AG09319 (cell line): ENCODE data around the gene ZMYM4.

Experiments used
- DNase-seq: peaks from one replicate; pipeline ENCODE4 v3.0.0-alpha.2; 2010; ENCODE audit warnings: low read depth; ENCODE audit errors: extremely low read depth
- CTCF ChIP-seq: IDR thresholded peaks from 2 replicates; pipeline ENCODE4 v1.5.1; 2011; ENCODE audit warnings: low read depth, mild to moderate bottlenecking, inconsistent platforms, low read length, moderate library complexity

ZMYM4 gene

DNA sequence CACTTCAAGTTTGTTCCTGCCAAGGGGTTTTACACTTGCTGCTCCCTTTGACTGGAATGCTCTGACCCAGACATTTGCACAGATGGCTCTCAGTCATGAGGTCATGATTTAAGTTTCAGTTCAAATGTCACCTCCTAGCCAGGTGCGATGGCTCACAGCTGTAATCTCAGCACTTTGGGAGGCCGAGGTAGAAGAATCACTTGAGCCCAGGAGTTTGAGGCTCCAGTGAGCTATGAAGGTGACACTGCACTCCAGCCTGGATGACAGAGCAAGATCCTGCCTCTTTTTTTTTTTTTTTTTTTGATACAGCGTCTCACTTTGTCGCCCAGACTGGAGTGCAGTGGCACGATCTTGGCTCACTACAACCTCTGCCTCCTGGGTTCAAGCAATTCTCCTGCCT lies 4.5 kb upstream of the ZMYM4 start:
- DNase-seq, result no peak
- TF ChIP-seq CTCF, result no peak

- no peak for DNase-seq
- TF ChIP-seq CTCF, result no peak
Measured at GRCh38 chr1:35264871-35265270, 3.6 kb upstream of the ZMYM4 start.

- DNase-seq, result no peak
- no peak for TF ChIP-seq CTCF
Measured at GRCh38 chr1:35266306-35266705, 2.2 kb upstream of the ZMYM4 start.

- no peak for TF ChIP-seq CTCF
- no peak for DNase-seq
Measured at GRCh38 chr1:35269201-35269988, 886 bp downstream of the ZMYM4 start.

DNA sequence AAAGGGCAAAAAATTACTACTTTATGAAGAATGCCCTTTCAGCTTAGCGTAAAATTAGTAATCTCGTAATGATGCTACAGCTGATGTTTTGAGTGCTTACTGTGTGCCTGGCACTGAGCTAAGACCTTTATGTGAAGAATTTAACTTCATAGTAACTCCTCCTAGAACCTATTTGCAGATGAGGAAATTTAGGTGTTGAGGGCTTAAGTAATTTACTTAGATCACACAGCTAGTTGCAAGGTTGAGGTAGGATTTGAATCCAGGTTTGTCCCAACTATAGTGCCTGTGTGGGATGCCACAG lies 1.4 kb downstream of the ZMYM4 start:
- DNase-seq, result no peak
- TF ChIP-seq CTCF, result no peak

DNA sequence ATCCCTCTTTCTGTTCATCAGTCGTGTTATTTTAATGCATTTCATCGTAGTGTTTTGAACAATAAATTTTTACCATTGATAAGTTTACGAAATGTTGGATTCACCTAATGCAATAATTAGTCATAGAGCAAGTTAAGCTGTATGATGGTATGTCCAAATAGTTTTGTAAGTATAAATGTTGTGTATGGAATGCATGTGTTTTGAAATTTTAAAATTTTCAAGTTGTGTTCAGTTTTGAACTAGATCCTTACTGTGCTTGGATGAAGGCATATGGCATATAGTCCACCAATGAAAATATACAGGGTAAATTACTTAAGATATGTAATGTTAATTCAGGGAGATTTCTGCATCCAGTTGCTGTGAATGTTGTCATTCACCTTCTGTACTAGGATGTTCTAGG lies 2.3 kb downstream of the ZMYM4 start:
- TF ChIP-seq CTCF, result no peak
- DNase-seq, result no peak

DNA sequence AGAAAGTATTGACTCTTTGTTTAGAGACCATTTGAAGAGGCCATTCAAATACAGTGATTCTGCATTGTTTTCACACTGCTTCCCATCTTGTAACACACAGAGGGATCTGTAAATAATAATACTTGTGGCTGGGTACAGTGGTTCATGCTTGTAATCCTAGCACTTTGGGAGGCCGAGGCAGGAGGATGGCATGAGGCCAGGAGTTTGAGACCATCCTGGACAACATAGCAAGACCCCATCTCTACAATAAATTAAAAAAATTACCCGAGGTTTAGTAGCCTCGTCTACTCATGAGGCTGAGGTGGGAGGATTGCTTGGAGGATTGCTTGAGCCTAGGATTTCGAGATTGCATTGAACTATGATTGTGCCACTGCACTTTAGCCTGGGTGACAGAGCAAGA lies 5.7 kb downstream of the ZMYM4 start:
- TF ChIP-seq CTCF, result no peak
- no peak for DNase-seq
